ENCODE data around the gene SLC27A1.
A peak's percentile ranks its signal among the peaks of the same experiment; 100 is the strongest.

SLC27A1 gene

DNA sequence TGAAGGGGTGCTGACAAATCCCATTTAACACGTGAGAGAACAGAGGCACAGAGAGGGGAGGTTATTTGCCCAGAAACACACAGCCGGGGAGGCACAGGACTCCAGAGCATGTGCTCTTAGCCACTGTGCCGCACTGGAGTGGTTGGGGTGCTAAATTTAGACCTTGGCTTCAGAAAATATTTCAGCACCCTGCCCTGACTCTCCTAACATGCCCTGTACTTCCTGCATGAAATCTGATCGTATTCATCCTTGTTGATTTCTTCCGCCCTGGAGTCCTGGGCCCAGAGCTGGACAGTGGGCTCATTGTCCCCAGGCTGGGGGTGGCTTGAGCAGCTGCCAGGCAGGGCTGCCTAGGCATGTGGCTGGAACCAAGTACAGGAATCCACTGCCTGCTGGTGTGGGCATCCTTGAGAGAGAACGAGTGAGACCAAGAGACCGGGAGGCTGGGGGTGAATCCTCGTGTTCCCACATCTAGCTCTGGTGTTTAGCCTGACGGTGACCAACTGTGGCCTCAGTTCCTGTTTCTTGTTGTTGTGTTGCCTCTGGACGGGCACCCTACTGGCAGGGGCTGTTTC is 5.3 kb downstream of the SLC27A1 start:
- Histone ChIP-seq H3K9ac (ENCODE audit: low read depth, low read length) (no peak overlapping the region), H3K9me3 (ENCODE audit: control insufficient read depth, insufficient read depth, low read length) (no peaks in the 10 kb centered on the region), H3K36me3 (ENCODE audit: control insufficient read depth, insufficient read depth, low read length) (no peaks in the 10 kb centered on the region), H3K27ac (ENCODE audit: low read depth, low read length) (no peak overlapping the region), H3K27me3 (ENCODE audit: control insufficient read depth, insufficient read depth, low read length) (peaks cover 8% of the 10 kb centered on the region; the same call in 1 of the 2 replicates), H3K4me3 (ENCODE audit: low read depth, low read length) (no peak overlapping the region), H3K4me1 (ENCODE audit: control insufficient read depth, insufficient read depth, low read length) (peaks cover 8% of the 10 kb centered on the region; the same call in 1 of the 2 replicates)

DNA sequence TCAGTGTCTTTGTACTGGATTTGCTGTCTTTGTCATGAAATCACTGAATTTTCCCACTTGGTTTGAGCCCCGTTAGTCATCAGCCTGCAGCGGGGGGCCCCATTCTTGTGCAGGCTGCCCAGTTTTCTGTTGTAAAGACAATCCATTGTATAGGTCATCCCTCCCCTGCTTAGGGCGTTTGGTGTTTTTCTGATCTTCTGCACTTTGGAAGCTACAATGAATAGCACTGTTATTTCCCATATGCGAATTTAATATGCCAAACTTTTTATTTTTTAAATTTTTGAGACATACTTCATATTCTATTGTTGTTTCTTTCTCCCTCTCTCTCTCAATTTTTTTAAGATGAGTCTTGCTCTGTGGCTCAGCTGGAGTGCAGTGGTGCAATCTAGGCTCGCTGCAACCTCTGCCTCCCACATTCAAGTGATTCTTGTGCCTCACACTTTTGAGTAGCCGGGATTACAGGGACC is 9.0 kb downstream of the SLC27A1 start:
- Histone ChIP-seq H3K9ac (ENCODE audit: low read depth, low read length) (no peak overlapping the region), H3K27ac (ENCODE audit: low read depth, low read length) (peak overlapping the region; percentile 96), H3K9me3 (ENCODE audit: control insufficient read depth, insufficient read depth, low read length) (no peaks in the 10 kb centered on the region), H3K27me3 (ENCODE audit: control insufficient read depth, insufficient read depth, low read length) (no peaks in the 10 kb centered on the region), H3K36me3 (ENCODE audit: control insufficient read depth, insufficient read depth, low read length) (no peaks in the 10 kb centered on the region), H3K4me3 (ENCODE audit: low read depth, low read length) (no peak overlapping the region), H3K4me1 (ENCODE audit: control insufficient read depth, insufficient read depth, low read length) (peaks cover 8% of the 10 kb centered on the region; the same call in 1 of the 2 replicates)

GRCh38 chr19:17481986-17482385 is 11.7 kb downstream of the SLC27A1 start:
- Histone ChIP-seq H3K9me3 (ENCODE audit: control insufficient read depth, insufficient read depth, low read length) (no peaks in the 10 kb centered on the region), H3K27me3 (ENCODE audit: control insufficient read depth, insufficient read depth, low read length) (no peaks in the 10 kb centered on the region), H3K4me1 (ENCODE audit: control insufficient read depth, insufficient read depth, low read length) (peaks cover 8% of the 10 kb centered on the region; the same call in 1 of the 2 replicates), H3K4me3 (ENCODE audit: low read depth, low read length) (no peak overlapping the region), H3K27ac (ENCODE audit: low read depth, low read length) (no peak overlapping the region), H3K36me3 (ENCODE audit: control insufficient read depth, insufficient read depth, low read length) (no peaks in the 10 kb centered on the region), H3K9ac (ENCODE audit: low read depth, low read length) (no peak overlapping the region)

DNA sequence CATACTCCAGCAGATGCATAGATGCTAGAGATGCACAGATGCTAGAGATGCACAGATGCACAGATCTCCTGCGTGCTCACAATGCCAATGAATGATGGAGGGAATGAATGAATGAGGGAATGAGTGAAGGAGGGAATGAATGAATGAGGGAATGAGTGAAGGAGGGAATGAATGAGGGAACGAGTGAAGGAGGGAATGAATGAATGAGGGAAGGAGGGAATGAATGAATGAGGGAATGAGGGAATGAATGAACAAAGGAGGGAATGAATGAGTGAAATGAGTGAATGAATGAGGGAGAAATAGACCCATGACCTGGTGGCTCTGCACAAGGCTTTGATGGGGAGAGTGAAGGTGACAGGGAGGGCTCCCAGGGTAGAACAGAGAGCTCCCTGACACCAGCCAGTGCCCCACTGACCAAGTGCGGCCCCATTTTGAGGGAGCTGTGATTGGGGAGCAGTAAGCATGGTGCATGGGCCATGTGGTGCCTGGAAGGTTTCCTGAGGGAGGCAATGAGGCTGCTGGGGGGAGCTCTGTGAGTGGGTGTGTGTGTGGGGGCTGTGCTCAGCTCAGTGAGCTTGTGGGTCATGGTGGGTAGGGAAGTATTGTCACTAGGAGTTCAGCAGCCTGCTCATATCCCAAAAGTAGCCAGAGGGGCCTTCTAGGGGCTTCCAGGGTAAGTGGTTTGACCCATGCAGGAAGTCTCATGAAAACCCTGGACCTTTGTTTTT is 12.7 kb downstream of the SLC27A1 start:
- Histone ChIP-seq H3K4me1 (ENCODE audit: control insufficient read depth, insufficient read depth, low read length) (peaks cover 8% of the 10 kb centered on the region; the same call in 1 of the 2 replicates), H3K36me3 (ENCODE audit: control insufficient read depth, insufficient read depth, low read length) (no peaks in the 10 kb centered on the region), H3K9ac (ENCODE audit: low read depth, low read length) (no peak overlapping the region), H3K4me3 (ENCODE audit: low read depth, low read length) (no peak overlapping the region), H3K27ac (ENCODE audit: low read depth, low read length) (no peak overlapping the region), H3K27me3 (ENCODE audit: control insufficient read depth, insufficient read depth, low read length) (no peaks in the 10 kb centered on the region), H3K9me3 (ENCODE audit: control insufficient read depth, insufficient read depth, low read length) (no peaks in the 10 kb centered on the region)

DNA sequence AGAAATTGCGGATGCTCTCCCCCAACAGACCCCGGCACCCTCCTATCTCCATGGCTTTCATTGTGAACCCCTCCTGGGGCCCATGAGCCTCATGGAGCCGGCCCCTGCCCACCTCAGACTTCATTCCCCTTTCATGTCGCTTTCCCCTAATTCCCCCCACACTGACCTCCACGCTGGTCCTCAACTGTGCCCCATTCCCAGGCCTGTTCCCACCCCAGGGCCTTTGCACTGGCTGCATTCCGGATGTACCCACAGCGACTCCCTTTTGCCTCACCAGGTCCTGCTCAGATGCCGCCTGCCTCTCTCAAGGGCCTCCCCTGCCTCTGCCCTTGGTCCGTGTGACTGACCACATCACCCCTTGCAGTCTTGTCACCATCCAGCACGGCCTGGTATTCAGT is 13.3 kb downstream of the SLC27A1 start:
- Histone ChIP-seq H3K27me3 (ENCODE audit: control insufficient read depth, insufficient read depth, low read length) (no peaks in the 10 kb centered on the region), H3K36me3 (ENCODE audit: control insufficient read depth, insufficient read depth, low read length) (no peaks in the 10 kb centered on the region), H3K4me1 (ENCODE audit: control insufficient read depth, insufficient read depth, low read length) (peaks cover 14% of the 10 kb centered on the region), H3K9ac (ENCODE audit: low read depth, low read length) (no peak overlapping the region), H3K9me3 (ENCODE audit: control insufficient read depth, insufficient read depth, low read length) (no peaks in the 10 kb centered on the region), H3K27ac (ENCODE audit: low read depth, low read length) (no peak overlapping the region), H3K4me3 (ENCODE audit: low read depth, low read length) (no peak overlapping the region)

GRCh38 chr19:17484520-17485185 is 14.3 kb downstream of the SLC27A1 start:
- Histone ChIP-seq H3K4me3 (ENCODE audit: low read depth, low read length) (no peak overlapping the region), H3K27ac (ENCODE audit: low read depth, low read length) (no peak overlapping the region), H3K9me3 (ENCODE audit: control insufficient read depth, insufficient read depth, low read length) (no peaks in the 10 kb centered on the region), H3K27me3 (ENCODE audit: control insufficient read depth, insufficient read depth, low read length) (no peaks in the 10 kb centered on the region), H3K9ac (ENCODE audit: low read depth, low read length) (no peak overlapping the region), H3K4me1 (ENCODE audit: control insufficient read depth, insufficient read depth, low read length) (peaks cover 11% of the 10 kb centered on the region), H3K36me3 (ENCODE audit: control insufficient read depth, insufficient read depth, low read length) (no peaks in the 10 kb centered on the region)

DNA sequence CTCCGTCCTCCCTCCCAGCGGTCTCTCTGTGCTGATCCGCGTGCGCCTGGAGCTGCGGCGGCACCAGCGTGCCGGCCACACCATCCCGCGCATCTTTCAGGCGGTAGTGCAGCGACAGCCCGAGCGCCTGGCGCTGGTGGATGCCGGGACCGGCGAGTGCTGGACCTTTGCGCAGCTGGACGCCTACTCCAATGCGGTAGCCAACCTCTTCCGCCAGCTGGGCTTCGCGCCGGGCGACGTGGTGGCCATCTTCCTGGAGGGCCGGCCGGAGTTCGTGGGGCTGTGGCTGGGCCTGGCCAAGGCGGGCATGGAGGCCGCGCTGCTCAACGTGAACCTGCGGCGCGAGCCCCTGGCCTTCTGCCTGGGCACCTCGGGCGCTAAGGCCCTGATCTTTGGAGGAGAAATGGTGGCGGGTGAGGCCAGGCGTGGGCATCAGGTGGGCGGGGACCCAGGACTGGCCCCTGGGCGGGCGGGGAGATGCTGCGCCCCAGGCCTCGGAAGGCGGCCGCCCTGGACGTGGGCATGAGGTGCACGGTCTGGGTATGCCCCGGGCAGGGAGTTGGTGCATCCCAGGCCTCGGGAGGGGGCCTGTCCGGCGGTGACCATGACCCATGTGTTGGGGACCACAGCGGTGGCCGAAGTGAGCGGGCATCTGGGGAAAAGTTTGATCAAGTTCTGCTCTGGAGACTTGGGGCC is 16.4 kb downstream of the SLC27A1 start:
- H3K9ac ChIP-seq (ENCODE audit: low read depth, low read length): no peak overlapping the region
- no peak overlapping the region for H3K27ac ChIP-seq (ENCODE audit: low read depth, low read length)
- peaks cover 10% of the 10 kb centered on the region for H3K4me1 ChIP-seq (ENCODE audit: control insufficient read depth, insufficient read depth, low read length)
- H3K4me3 ChIP-seq (ENCODE audit: low read depth, low read length): no peak overlapping the region
- H3K27me3 ChIP-seq (ENCODE audit: control insufficient read depth, insufficient read depth, low read length): no peaks in the 10 kb centered on the region
- H3K9me3 ChIP-seq (ENCODE audit: control insufficient read depth, insufficient read depth, low read length): no peaks in the 10 kb centered on the region
- no peaks in the 10 kb centered on the region for H3K36me3 ChIP-seq (ENCODE audit: control insufficient read depth, insufficient read depth, low read length)

- Histone ChIP-seq H3K9me3 (ENCODE audit: control insufficient read depth, insufficient read depth, low read length) (no peaks in the 10 kb centered on the region), H3K27me3 (ENCODE audit: control insufficient read depth, insufficient read depth, low read length) (no peaks in the 10 kb centered on the region), H3K36me3 (ENCODE audit: control insufficient read depth, insufficient read depth, low read length) (no peaks in the 10 kb centered on the region), H3K9ac (ENCODE audit: low read depth, low read length) (no peak overlapping the region), H3K4me1 (ENCODE audit: control insufficient read depth, insufficient read depth, low read length) (peaks cover 10% of the 10 kb centered on the region), H3K4me3 (ENCODE audit: low read depth, low read length) (no peak overlapping the region), H3K27ac (ENCODE audit: low read depth, low read length) (no peak overlapping the region)
Measured at GRCh38 chr19:17487284-17488121, 17.2 kb downstream of the SLC27A1 start.

- peaks cover 10% of the 10 kb centered on the region for H3K4me1 ChIP-seq (ENCODE audit: control insufficient read depth, insufficient read depth, low read length)
- H3K9me3 ChIP-seq (ENCODE audit: control insufficient read depth, insufficient read depth, low read length): no peaks in the 10 kb centered on the region
- H3K27me3 ChIP-seq (ENCODE audit: control insufficient read depth, insufficient read depth, low read length): no peaks in the 10 kb centered on the region
- no peaks in the 10 kb centered on the region for H3K36me3 ChIP-seq (ENCODE audit: control insufficient read depth, insufficient read depth, low read length)
- peak overlapping the region; percentile 65 for H3K27ac ChIP-seq (ENCODE audit: low read depth, low read length)
- peak overlapping the region; percentile 68 for H3K9ac ChIP-seq (ENCODE audit: low read depth, low read length)
- peak overlapping the region; percentile 77 for H3K4me3 ChIP-seq (ENCODE audit: low read depth, low read length)
Measured at GRCh38 chr19:17488593-17489391, 18.5 kb downstream of the SLC27A1 start.
